GM19025 (cell line): Measurements from ENCODE around the gene MED15.
"Not testable (repeated sequence)": the region's sequence is repeated elsewhere in the genome, so short reads cannot be mapped to it uniquely, and the experiment has no call there.

Experiments
- ATAC-seq: cut with Tn5 transposase; IDR thresholded peaks from one replicate; pipeline ENCODE4 v1.9.1; 2021; ENCODE audit warnings: mild to moderate bottlenecking, low read depth, moderate library complexity; ENCODE audit not compliant: unreplicated experiment

Gene MED15

DNA sequence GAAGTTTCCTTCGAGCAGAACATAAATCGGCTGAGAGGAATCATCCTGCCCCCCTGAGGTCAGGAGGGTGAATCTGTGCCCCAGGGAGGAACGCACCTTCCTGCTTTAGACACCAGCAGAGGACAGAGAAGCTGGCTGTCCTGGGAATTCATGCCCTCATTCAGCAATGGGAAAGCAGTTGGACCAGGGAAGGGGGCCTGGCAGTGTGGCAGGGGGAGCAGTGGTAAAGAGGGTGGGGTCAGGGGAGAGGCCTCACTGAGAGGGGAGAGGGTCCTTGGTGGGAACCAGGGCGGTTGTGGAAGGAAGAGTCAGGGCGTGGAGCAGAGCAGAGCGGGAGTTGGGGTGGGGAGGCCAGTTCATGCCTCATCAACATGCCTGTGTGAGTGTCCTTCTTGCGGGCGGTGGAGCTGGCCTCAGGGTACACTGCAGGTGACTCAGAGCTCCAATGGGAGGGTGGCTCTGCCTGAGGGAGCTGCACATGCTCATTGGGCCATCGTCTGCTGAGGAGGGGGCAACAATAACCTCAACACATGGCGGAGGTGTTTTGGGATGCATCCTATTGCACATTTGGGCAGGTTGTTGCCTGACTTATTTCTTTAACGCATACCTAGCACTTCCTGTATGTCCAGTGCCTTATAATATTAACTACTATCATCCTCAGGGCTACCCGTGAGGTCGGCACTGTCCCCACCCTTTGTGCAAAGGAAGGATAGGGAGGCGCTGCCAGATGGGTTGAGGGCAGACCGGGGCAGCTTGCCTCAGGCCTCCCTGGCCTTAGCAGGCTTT is 23.2 kb downstream of the MED15 start:
- ATAC-seq, result no peak

GRCh38 chr22:20531154-20531403 is 23.7 kb downstream of the MED15 start:
- ATAC-seq, result no peak

DNA sequence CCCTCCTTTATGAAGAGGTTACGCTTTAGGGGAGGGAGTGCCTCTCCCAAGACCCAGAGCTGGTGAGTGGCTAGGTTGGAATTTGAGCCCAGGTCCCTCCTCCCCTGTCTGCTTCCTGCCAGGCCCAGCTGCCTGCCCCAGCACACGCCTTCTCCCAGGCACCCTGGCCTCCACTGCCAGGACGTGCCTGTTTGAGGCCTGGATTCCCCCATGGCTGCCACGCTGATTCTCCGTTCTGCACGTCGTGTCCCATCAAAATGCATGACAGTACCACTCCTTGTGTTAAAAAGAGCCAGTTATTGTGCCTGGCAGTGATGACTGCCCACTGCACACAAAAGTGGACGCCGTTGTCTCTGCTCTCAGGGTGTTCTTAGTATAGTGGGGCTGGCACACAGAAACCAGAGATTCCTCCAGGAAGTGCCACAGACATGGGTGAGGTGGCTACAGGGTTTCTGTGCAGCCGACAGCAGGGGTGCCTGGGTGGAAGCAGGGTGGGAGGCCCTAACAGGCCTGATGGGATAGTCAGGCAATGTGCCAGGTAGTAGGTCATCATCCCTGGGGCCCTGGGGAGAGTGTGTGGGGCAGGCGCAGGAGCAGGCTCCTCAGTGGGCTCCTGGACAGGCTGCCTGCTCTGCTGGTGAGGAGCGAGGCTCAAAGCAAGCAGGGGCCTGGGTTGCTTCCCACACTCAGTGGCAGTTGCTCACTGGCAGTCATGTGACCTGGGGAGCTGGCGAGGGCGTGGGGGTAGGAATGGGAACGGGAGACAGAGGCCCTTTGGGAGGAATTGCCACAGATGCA is 24.2 kb downstream of the MED15 start:
- no peak for ATAC-seq

GRCh38 chr22:20532256-20532993 is 25.0 kb downstream of the MED15 start:
- ATAC-seq, result no peak

DNA sequence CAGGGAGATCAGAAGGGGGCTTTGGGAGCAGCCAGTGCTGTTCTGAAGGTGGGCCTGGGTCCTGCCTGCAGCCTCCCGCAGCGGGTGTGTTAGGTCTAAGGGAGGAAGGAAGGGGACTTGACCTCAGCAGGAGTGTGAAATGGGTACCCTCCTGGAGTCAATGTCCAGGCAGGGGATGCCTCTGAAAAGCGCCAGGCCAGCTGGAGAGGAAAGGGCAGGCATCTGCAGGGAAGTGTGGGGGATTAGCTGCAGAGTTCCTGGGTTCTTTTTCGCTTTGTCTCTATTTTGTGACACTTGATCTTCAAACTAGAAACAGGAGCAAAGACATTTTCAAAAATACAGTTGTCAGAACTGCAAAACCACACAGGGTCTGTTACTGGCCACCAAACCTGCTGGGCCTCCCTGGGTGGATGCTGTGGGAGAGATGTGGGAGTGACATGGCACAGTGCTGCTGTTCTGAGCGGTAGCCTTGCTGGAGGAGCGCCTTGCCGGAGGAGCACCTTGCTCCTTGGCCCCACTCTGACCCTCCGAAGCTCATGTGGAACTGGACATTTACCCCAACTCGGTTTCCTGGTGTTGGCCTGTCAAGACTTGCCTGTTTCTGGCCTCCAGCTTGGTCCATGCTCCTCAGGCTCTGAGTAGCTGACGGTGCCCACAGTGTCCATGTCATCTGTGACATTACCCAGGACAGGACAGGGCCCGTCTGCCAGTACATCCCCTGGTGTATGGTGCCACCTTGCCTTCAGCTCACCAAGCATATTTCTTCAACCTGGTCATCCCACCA is 25.9 kb downstream of the MED15 start:
- no peak for ATAC-seq

- no peak for ATAC-seq
Measured at GRCh38 chr22:20533879-20534265, 26.5 kb downstream of the MED15 start.

- ATAC-seq, result no peak
Measured at GRCh38 chr22:20536590-20537324, 29.3 kb downstream of the MED15 start.

DNA sequence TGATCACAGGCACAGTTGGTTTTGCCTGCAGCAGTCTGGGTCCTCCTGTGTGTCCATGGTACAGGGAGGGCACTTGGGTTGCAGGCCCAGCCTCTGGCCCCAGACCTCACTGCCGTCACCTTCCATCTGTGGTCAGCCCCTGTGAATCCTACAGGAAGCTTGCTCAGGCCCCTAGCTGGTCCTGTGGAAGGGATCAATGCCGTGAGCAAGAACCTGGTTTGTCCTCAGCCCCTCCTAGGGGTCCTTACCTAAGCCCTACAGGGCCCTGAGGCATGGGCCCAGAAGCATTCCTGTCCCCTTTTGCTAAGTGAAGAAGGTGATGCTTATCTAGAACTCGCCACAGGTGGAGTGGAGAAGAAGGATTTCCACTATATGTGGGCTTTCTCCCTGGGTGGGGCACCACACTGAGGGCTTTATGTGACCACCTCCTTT is 29.9 kb downstream of the MED15 start:
- no peak for ATAC-seq

GRCh38 chr22:20537983-20538382 is 30.6 kb downstream of the MED15 start:
- ATAC-seq, result no peak

DNA sequence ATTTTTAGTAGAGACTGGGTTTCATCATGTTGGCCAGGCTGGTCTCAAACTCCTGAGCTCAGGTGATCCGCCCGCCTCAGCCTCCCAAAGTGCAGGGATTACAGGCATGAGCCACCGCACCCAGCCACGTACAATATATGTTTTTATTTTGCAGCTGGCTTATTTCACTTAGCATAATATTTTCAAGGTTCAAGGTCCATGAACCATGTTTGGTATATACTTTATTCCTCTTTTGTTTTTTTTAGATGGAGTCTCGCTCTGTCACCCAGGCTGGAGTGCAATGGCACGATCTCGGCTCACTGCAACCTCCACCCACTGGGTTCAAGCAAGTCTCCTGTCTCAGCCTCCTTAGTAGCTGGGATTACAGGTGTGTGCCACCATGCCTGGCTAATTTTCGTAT is 31.5 kb downstream of the MED15 start:
- not testable (repeated sequence) for ATAC-seq

- no peak for ATAC-seq
Measured at GRCh38 chr22:20542055-20542454, 34.6 kb downstream of the MED15 start.

DNA sequence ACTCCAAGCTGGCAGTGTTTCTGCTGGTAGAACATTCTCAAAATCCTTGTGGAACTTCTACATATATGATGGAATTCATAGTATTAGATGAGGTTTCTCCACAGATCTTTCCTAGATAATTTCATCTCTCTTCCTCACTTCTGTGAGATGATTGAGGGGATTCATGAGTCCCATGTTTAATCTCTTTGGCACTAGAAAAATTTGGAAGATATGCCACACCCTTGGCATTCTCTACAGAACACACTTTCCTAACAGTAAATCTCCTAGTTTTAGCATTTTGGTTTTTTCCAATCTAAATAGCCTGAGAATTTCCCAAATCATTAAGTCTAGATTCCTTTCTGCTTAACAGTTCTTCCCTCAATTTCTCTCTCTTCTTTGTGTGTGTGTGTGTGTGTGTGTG is 35.3 kb downstream of the MED15 start:
- ATAC-seq, result no peak

- not testable (repeated sequence) for ATAC-seq
Measured at GRCh38 chr22:20545318-20545634, 37.9 kb downstream of the MED15 start.

GRCh38 chr22:20545681-20546521 is 38.5 kb downstream of the MED15 start:
- ATAC-seq, result no peak

GRCh38 chr22:20546541-20546950 is 39.1 kb downstream of the MED15 start:
- ATAC-seq, result no peak

GRCh38 chr22:20547029-20547428 is 39.6 kb downstream of the MED15 start:
- no peak for ATAC-seq

DNA sequence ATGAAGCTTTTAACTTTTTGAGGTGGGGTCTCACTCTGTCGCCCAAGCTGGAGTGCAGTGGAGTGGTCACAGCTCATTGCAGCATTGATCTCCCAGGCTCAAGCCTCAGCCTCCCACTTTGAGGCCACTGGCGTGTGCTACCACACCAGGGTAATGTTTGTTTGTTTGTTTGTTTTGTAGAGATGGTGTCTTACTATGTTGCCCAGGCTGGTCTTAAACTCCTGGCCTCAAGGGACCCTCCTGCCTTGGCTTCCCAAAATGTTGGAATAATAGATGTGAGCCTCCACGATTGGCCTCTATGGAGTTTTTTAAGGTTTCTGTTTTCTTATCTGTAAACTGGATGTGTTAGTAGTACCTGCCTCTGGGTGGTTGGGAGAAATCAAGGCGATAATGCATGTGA is 41.4 kb downstream of the MED15 start:
- no peak for ATAC-seq

DNA sequence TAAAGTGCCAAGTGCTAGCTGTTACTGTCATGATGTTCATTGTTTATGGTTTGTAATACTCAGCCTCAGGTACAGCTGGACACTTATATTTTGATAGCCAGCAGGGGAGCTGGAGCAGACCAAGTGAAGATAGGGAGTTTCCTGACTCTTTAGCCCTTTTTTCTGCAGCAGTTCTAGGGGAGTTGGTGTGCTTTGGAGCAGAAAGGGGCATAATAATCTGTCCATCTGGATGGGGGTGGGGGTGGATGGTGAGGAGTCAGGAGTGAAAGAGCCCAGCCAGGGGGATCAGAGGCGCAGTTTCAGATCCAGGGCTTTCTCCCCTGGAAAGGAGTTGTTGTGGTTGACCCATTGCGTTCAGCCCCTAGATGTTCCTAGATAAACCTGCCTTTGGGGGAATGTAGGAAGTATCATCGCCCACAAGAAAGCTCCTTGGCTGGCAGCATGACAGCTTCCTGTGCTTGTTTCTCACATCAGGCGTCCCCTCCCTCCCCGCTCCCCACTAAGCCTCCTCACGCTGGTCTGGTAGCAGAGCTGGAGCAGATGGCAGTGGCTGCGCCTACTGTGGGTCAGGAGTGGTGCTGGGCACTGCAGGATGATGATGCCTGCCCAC is 41.9 kb downstream of the MED15 start:
- ATAC-seq, result no peak
